ENCODE results near the gene NOL7. TPM values are rescaled to one million over a fixed set of nuclear protein-coding genes. Genes with fewer than 3 reads are reported as not detected.
A peak's percentile ranks its signal among the peaks of the same experiment; 100 is the strongest.

NOL7 gene
- polyA plus RNA-seq, 3 donors = 22.7 to 58.5 (median 56.9) TPM

DNA sequence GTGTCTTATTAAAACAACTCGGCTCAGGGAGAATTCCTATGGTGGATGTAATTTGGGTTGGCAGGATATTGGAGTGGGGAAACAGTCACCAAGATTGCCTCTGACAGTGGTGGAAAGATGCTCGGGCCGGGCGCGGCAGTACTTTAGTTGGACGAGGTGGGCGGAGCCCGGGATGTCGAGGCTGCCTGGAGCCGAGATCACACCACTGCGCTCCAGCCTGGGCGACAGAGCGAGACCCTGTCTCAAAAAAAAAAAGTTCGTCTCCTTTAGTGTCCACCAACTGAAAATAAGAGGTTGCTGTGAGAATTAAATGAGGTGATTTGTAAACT, 621 bp downstream of the NOL7 start:
- peaks cover 33% of the 10 kb centered on the region for H3K79me2 ChIP-seq (ENCODE audit: insufficient read depth, low read length)
- Mint-ChIP-seq H3K27ac (peak overlapping the region; percentile 90 to 97 (median 95)), H3K4me3 (peak overlapping the region; percentile 97 to 98), H3K36me3 (peaks cover 28 to 40% of the 10 kb centered on the region in 2 donors), H3K27me3 (ENCODE audit: low read depth in 3 of 3) (no peaks in the 10 kb centered on the region), H3K9me3 (peaks cover 0 to 3% (median 0%) of the 10 kb centered on the region in 7 donors), H3K4me1 (peaks cover 36% of the 10 kb centered on the region)
- WGBS (ENCODE audit: insufficient coverage) = 0% methylated on average over 12 of the region's 14 CpGs
- intact Hi-C loops (cut with micrococcal nuclease) = loop anchor here (5.0 to 10.0 kb wide), 5 partner anchors 43 to 283 kb away; partner anchors contain the start of genes RANBP9 (in 1 of the 2) and SIRT5 (in 1 of the 2)
- peak overlapping the region; percentile 97 for H3K4me2 ChIP-seq (replicated peaks; ENCODE audit: extremely low read depth, low read length, poor library complexity, severe bottlenecking)
- H3K9me3 ChIP-seq (replicated peaks in 1 of 2; ENCODE audit: control insufficient read depth in 1 of 2, insufficient read depth in 1 of 2, low read length in 2 of 2) = no peaks in the 10 kb centered on the region
- TF ChIP-seq, protein P1, sequence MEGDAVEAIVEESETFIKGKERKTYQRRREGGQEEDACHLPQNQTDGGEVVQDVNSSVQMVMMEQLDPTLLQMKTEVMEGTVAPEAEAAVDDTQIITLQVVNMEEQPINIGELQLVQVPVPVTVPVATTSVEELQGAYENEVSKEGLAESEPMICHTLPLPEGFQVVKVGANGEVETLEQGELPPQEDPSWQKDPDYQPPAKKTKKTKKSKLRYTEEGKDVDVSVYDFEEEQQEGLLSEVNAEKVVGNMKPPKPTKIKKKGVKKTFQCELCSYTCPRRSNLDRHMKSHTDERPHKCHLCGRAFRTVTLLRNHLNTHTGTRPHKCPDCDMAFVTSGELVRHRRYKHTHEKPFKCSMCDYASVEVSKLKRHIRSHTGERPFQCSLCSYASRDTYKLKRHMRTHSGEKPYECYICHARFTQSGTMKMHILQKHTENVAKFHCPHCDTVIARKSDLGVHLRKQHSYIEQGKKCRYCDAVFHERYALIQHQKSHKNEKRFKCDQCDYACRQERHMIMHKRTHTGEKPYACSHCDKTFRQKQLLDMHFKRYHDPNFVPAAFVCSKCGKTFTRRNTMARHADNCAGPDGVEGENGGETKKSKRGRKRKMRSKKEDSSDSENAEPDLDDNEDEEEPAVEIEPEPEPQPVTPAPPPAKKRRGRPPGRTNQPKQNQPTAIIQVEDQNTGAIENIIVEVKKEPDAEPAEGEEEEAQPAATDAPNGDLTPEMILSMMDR (IDR thresholded peaks at IDR 0.05) = no peak
- DNase-seq = peak in 1 of 3 donors; percentile 12
- H3K36me3 ChIP-seq (replicated peaks in 1 of 2; ENCODE audit: control insufficient read depth in 1 of 2, insufficient read depth in 2 of 2, low read length in 2 of 2) = peaks cover 36 to 40% of the 10 kb centered on the region in 2 donors
- peak overlapping the region; percentile 57 to 99 (median 90) for H3K4me3 ChIP-seq (replicated peaks in 1 of 3; ENCODE audit: low read depth in 2 of 3, low read length in 3 of 3)
- H4K20me1 ChIP-seq (ENCODE audit: insufficient read depth, low read length) = peaks cover 30% of the 10 kb centered on the region
- H2AFZ ChIP-seq (ENCODE audit: insufficient read depth, low read depth, low read length, poor library complexity, severe bottlenecking) = peak overlapping the region; percentile 98
- peak overlapping the region; percentile 88 to 93 for H3K27ac ChIP-seq (ENCODE audit: low read depth in 1 of 2, low read length in 2 of 2)
- H3K9ac ChIP-seq (ENCODE audit: insufficient read depth, low read length, poor library complexity, severe bottlenecking) = peak overlapping the region; percentile 92
- H3K4me1 ChIP-seq (ENCODE audit: control insufficient read depth in 1 of 2, insufficient read depth in 2 of 2, low read length in 2 of 2) = peaks cover 18 to 37% of the 10 kb centered on the region in 2 donors
- H3K27me3 ChIP-seq (ENCODE audit: control insufficient read depth in 2 of 2, insufficient read depth in 2 of 2, low read length in 2 of 2) = no peaks in the 10 kb centered on the region

DNA sequence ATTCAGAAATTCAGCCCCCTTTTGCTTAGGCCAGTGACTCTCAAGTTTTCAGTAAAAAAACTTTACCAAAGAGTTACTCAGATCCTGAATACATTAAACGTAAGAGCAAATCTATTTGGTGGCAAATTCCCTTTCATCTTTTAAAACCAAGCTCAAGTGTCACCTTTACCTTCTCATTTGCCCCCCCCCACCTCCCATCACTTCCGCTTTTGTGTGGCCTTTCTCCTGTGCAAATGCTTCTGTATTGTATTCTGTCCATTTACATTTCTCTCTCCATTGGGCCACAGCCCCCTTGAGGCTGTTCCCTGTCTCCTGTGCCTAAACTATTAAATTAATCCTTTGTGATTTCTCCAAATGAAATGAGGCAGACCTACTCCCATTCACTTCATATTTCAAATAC, 1.9 kb downstream of the NOL7 start:
- Histone ChIP-seq H3K79me2 (ENCODE audit: insufficient read depth, low read length) (peaks cover 33% of the 10 kb centered on the region), H3K36me3 (replicated peaks in 1 of 2; ENCODE audit: control insufficient read depth in 1 of 2, insufficient read depth in 2 of 2, low read length in 2 of 2) (peaks cover 49 to 53% of the 10 kb centered on the region in 2 donors), H3K9me3 (replicated peaks in 1 of 2; ENCODE audit: control insufficient read depth in 1 of 2, insufficient read depth in 1 of 2, low read length in 2 of 2) (no peaks in the 10 kb centered on the region), H3K27ac (ENCODE audit: low read depth in 1 of 2, low read length in 2 of 2) (no peak overlapping the region), H3K27me3 (ENCODE audit: control insufficient read depth in 2 of 2, insufficient read depth in 2 of 2, low read length in 2 of 2) (no peaks in the 10 kb centered on the region), H3K4me2 (replicated peaks; ENCODE audit: extremely low read depth, low read length, poor library complexity, severe bottlenecking) (no peak overlapping the region), H4K20me1 (ENCODE audit: insufficient read depth, low read length) (peaks cover 34% of the 10 kb centered on the region), H2AFZ (ENCODE audit: insufficient read depth, low read depth, low read length, poor library complexity, severe bottlenecking) (no peak overlapping the region), H3K4me1 (ENCODE audit: control insufficient read depth in 1 of 2, insufficient read depth in 2 of 2, low read length in 2 of 2) (peaks cover 15 to 31% of the 10 kb centered on the region in 2 donors), H3K9ac (ENCODE audit: insufficient read depth, low read length, poor library complexity, severe bottlenecking) (no peak overlapping the region), H3K4me3 (replicated peaks in 1 of 3; ENCODE audit: low read depth in 2 of 3, low read length in 3 of 3) (no peak overlapping the region)
- peaks cover 36 to 50% of the 10 kb centered on the region in 2 donors for H3K36me3 Mint-ChIP-seq
- H3K4me1 Mint-ChIP-seq = peaks cover 26% of the 10 kb centered on the region
- H3K27me3 Mint-ChIP-seq (ENCODE audit: low read depth in 3 of 3) = no peaks in the 10 kb centered on the region
- H3K4me3 Mint-ChIP-seq = no peak overlapping the region
- intact Hi-C loops (cut with micrococcal nuclease) = loop anchor here (5.0 to 10.0 kb wide), 5 partner anchors 45 to 285 kb away; partner anchors contain the start of genes RANBP9 (in 1 of the 2) and SIRT5 (in 1 of the 2)
- TF ChIP-seq, protein P1 (IDR thresholded peaks at IDR 0.05) = no peak
- no peak for DNase-seq
- peak overlapping the region in 1 of 7 donors; percentile 79 for H3K27ac Mint-ChIP-seq
- WGBS (ENCODE audit: insufficient coverage) = 68% methylated on average over 2 of the region's 2 CpGs
- H3K9me3 Mint-ChIP-seq = peaks cover 0 to 3% (median 0%) of the 10 kb centered on the region in 7 donors

Data from CD14-positive monocyte (primary cell).